Stimulated activated CD4-positive, alpha-beta T cell treated with anti-CD3 and anti-CD28 coated beads, TNF-alpha, amount 100 ng/mL, for 48 hours (primary cell): Measurements from ENCODE around the gene ADCY1.

Experiments used
- DNase-seq, 3 donors: peaks; one replicate each; pipeline ENCODE4 v3.0.0-alpha.2; 2020; ENCODE audit warnings: low read depth in 3 of 3

The ADCY1 gene

DNA sequence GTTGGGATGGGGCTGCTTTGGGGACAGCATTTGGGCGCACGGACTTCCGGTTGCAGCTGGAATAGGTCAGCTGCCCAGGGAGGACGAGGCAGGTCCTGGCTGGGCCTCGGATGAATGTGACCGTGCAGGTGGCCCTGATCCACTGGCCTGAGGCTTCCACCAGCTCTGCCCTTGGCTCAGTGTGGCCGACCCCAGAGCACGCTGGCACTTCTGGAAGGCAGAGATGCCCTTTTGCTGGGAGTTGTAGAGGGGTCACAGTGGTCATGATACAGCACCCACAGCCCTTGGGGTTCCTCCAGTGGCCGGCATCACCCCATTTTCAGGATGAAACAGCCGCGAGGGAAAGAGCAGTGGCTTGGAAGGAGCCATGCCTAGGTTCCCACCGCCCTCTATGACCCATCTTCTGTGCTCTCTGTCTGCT lies 19.0 kb downstream of the ADCY1 start:
- DNase-seq: no peak

DNA sequence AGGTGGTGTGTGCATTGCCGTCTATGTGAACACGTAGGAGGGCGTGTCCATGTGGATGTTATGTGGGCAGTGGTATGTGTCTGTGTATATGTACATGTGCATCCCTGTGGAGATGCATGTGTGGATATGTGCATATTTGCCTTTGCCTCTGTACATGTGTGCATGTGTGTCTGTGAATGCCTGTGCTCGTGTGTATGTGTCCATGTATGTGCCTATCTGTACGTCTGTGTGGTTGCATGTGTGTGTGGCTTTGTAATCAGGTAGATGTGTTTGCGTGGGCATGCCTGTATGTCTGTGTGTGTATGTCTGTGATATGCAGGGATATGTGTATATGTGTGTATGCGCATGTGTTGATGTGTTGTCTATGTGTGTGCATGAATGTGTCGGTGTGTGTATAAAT lies 19.7 kb downstream of the ADCY1 start:
- DNase-seq: no peak

DNA sequence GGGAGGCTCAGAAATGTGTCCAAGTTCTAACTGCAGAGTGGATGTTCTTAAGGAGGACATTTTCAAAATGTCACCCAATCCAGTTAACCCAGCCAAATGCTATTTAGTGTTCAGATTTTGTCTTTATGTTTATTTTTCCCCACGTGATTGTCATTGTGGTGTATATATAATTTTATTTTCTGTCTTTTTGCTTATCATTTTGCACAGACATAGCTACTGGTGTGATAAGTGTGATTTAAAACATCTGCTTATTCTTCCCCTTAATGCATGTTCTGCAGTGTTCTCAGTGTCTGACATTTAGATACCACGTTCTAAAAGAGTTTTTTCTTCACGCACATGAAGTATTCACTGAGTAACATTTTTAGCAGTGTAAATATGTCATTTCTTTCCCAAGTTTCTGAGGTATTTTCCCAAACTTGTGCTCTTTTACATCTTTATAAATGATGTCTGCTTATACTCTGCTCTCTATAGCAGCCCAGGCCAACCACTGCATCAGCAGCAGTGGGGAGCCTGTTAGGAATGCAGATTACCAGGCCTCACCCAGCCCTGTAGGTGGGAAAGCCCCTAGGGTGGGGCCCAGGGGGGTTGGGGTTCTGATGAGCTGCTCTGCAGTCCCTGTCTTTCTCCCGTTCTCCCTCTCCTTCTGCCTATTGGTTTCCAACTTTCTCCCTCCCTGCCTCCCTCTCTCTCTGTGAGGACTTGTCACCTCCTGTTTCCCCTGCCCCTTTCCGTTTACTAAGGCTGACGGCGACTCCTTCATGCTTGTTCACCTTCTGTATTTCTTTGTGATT lies 20.8 kb downstream of the ADCY1 start:
- DNase-seq: no peak

DNA sequence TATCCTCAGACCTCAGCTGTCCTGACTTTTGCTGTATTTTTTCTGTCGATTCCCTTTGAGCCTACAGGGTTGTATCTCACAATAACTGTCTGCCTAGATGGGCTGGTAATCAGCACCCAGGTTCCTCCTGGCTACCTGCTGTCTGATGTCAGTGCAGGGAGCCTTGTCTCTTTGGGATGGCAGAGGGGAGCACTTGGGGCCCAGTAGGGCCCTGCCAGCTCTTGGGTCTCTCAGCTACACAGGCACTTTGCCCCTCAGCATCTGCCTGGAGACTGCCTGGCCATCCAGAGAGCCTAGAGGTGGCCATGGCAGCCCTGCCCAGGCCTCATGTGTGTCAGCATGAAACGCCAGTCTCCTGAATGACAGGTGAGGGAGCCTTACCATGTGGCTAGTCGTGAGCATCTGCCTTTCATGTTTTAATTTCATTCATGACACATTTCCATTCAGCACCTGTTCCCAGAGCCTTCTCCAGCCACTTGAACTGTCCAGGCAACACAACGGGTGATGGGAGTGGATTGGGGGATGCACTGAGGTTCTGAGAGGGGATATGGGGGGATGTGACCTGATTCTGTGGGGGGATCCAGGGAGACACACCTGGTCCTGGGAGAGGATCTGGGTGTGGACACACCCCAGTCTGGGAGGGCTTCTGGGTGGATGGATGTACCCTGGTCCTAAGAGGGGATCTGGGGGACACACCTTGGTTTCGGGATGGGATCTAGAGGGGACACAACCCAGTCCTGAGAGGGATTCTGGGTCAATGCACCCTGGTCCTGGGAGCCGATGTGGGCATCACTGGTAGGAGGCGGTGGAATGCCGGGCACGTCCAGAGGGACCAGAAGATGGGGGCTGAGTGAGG lies 21.9 kb downstream of the ADCY1 start:
- DNase-seq: no peak

DNA sequence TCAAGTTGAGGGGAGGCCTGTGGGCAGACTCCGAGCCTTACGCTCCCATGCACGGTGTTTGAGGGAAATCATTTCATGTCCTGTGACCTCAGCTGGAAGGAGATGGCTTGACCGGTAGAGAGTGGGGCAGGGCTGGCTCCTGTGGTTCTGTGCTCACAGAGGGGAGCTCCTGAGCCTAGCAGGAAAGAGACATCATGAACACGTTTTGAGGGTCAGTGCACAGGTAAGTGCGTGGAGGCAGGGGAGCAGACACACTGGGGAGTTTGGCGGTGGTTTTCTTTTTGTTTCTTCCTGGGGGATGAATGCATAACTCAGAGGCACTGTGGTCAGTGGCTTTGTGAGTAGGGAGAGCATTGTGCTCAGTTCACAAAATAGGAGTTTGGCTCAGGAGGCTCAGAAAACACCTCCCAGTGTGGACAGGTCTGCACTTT lies 22.5 kb downstream of the ADCY1 start:
- no peak for DNase-seq

DNA sequence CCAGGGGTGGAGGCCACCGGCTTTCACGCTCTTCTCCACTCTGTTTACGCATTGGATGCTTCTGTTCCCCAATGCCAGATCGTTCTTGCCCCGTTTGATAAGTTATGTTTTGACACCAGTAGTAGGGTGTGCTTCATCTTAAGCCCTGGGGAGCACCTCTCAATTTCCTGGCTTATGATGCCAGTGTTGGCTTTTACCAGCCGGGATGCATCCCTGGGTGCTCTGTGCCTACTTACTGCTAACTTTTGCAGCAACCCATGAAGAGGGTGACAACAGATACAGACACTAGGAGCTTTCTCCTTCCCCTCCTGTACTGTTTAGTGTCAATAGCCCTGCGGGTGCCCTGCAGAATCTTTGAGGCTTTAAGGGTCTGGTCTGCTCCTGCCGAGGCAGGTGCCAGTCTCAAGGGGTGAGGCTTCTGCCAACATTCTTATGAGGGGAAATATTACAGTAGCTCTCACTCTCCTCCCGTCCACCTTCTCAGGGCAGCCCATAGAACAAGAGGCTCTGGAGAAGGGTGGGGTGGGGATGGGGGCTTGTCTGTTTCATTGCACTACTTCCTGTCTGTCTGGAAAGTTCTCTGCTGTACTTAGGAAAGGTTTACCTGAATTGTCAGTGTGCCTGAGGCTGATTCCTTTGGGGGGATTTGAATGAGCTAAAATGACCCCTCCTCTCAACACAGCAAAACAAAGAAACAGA lies 23.3 kb downstream of the ADCY1 start:
- no peak for DNase-seq

DNA sequence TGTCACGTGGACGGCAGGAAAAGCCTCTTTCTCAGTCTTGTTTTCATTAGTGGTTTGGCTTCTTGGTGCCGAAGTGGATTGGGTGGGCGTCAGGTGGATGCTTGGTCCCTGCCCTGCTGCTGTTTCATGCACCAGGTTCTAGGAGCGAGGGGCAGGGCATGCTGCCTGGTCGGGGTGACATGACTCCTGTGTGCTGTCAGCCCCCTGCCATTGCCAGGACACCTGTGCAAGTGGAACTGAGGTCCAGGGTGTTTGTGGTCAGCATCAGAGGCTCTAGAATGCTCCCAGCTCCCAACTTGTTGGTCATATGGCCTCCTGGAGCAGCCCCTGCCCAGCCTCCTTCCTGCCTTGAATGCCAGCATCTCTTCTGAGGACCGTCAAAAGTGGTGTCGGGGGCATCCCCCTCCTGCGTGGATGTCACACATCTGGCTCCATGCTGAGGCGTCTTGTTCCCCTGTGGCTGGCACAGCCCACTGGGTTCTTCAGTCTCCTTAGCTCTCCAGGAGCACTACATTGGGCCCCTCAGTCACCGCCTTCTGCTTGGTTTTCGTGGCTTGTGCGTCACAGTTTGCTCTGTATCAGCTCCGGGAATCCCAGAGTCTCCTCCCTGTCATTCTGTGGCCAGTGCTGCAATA lies 24.8 kb downstream of the ADCY1 start:
- DNase-seq: no peak

DNA sequence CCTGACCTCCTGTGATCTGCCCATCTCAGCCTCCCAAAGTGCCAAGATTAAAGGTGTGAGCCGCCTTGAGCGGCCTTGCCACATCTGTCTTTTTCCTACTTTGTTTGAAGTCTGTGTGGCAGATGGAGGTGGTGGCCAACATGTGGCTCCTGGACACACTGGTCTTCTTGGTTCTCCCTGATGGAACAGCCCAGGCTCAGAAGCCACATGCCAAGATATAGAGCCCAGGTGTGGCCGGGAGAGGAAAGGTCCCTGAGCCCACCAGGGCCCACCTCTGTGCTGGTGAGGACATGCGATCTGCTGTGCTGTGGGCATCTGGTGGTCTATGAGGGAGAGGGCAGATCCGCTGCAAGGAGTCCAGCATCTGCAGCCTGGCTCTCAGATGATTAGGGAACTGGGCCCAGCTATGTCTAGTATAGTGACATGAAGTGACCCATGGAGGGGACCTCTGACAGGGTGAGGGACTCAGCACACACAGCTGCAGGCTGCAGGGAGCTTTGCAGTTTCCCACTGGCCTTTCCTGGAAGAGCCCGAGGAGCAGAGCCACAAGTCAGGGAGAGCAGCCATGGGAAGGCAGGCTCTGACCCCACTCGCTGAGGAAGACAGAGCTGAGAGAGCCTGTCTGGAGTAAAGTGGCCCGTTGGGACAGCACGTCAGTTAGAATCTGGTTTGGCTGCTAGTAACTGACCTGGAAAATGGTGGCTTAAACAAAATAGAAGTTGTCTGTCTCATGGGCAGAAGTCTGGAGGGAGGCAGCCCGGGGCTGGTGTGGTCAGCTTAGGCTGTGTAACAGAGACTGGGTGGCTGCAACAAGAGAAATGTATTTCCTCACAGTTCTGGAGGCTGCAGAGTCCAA lies 25.9 kb downstream of the ADCY1 start:
- no peak for DNase-seq

DNA sequence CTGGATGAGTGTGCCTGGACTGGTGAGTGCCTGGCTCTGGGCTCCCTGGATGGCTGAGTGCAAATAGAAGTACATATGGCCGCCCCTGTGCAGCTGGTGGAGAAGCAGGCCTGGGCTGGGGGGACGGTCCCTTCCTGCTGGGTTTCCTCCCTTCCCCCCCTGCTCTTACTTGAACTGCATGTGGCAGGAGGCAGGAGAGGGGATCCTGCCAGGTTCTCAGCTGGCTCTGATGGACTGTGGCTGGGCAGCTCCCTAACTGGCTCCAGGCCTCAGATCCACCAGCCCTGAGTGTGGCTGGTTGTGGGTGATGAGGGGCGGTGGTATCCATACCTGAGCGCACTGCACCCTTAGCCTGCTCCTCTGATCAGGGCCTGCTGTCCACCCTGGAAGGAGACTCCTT lies 26.9 kb downstream of the ADCY1 start:
- no peak for DNase-seq

DNA sequence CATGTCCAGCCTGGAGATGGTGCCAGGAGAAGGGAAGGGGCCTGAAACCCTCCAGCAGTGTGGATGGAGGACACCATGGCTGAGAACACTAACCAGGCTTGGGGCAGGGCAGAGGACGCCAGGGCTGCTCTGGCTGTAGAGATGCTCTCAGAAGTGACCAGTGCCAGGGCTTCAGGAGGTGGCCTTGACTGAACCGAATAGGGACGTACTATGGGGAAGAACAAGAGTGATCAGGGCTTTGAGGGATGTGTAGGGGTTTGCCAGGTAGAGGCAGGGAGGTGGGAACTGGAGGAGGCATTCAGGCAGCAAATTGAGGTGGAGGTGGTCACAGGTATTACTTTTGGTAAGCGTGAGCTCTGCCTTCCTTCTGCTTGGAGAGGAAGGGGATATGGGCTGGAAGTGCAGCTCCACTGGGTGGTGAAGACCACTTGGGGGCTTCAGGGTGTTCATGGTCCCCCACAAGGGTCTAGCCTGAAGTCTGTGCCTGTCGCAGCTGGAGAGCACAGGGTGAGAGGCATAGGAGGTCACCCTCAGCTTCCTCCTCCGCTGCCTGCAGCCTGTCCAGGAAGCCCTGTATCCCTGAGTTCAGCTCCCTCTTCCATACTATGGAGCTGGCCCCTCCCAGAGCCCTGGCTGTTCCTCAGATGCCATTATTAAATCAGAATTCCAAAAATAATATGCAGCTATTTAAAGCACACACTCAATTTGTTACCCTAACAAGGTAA lies 27.8 kb downstream of the ADCY1 start:
- DNase-seq: no peak

DNA sequence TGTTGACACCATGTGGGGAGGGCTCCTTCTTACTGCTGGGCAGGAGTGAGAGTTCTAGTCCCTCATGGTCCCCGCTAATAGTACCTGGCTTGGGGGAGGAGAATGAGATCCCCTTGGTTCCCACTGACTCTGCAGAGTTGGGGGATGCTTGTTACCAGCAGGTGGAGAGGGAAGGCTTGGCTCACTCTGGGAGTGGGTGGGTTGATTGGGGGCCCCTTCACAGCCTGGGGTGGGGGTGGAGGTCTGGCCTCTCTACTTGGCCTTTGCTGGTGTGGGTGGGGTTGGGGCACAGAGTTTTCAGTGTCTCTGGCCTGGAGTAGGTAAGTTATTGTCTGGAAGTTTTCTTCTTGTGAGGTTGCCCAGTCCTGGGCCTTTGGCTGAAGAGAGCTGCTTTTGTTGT lies 31.9 kb downstream of the ADCY1 start:
- no peak for DNase-seq

DNA sequence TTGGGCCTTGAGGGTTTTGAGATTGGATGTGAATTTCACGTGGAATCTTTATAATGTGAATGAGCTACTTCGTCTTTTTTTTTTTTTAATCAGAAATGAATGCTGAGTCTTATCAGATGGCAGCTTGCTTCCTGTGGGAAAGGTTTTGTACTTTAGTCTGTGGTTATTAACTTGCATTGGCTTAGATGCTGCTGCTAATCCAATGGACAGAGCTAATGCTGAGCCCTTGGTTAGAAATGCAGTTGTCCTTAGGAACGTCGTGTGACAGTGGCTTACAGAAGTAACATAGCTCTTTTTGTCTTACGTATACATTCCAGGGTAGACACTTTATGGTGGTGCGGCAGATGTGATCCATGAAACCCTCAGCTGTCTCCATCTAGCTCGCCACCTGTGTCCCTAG lies 32.8 kb downstream of the ADCY1 start:
- DNase-seq: no peak

DNA sequence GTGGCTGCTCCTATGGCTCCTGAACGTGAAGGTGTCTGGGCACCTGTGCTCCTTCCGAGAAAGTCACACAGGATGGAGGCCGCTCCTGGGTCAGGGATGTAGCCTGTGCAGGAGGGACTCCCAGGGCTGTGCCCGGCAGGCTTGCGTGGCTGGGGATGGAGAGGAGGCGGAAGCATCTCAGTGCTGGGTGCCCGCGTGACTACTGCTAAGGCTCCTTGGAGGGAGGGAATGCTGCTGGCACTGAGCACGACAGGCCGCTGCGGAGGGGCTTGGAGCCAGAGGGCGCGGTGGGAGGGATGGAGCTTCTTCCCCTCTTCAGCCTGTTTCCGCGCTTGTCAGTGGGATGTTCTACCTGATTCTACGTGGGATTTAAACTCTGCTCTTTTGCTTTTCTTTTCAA lies 35.0 kb downstream of the ADCY1 start:
- no peak for DNase-seq

DNA sequence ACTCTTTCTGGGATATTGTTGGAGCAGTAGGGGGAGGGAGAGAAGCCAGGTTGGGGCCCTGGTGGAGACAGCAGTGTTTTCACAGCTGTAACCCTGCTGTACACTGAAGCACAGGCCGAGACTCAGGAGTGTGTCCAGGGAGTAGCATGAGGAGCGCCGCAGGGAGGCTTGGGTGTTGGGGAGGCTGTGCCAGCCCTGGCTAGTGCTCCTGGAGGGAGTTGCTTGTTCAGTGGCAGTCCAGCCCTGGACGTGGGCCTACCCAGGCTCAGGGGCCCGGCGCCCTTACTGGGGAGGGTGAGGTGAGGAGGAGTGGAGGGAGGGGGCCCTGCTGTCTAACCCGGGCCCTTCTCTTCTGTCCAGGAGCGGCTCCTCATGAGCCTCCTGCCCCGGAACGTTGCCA lies 35.9 kb downstream of the ADCY1 start:
- no peak for DNase-seq

DNA sequence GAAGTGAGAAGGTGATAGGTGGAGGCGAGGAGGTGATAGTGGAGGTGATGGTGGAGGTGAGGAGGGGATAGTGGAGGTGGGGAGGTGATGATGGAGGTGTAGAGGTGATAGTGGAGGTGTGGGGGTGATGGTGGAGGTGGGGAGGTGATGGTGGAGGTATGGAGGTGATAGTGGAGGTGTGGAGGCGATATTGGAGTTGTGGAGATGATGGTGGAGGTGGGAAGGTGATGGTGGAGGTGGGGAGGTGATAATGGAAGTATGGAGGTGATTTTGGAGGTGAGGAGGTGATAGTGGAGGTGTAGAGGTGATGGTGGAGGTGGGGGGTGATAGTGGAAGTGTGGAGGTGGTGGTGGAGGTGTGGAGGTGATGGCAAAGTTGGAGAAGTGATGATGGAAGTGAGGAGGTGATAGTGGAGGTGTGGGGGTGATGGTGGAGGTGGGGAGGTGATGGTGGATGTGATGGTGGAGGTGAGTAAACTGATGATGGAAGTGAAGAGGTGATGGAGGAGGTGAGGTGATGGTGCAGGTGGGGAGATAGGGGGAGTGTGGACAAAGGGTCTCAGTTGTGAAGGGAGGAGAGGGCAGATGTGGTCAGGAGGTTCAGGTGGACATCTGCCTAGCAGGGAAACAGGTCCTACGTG lies 36.6 kb downstream of the ADCY1 start:
- DNase-seq: no peak

DNA sequence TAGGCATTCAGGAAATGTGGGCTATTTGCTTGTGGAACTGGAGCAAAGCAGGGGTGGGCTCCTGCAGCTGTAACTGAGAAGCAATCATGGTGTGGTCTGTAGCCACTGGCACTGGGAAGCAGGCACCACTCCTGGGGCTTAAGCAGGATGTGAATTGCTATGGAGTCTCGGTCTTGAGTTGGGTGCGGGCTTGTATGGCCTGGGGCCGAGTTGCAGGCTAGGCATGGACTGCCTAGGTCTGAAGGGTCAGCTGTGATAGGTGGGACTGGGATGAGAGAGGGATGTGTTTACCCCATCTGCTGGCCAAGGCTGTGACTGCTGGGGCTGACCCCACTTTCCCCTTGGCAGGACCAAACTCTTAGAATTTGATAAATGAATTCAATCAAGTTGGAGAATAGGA lies 43.0 kb downstream of the ADCY1 start:
- no peak for DNase-seq

DNA sequence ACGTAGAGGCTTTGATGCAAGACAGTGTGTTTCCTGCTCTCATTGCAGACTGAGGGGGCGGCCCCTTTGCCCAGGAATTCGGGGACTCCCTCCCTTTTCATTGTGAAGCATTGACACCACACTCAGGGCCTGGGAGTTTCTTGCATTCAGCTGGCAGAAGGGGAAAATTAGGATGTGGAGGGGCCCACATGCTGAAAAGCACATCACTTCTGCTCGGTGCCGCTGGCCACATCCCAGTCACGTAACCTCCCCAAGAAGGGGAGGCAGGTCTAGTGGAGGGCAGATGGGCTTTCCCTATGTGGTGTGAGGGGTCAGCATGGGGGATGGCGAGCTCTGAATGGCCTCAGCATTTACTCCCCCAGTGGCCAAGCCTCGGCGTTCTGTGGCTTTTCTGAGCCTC lies 47.9 kb downstream of the ADCY1 start:
- no peak for DNase-seq

DNA sequence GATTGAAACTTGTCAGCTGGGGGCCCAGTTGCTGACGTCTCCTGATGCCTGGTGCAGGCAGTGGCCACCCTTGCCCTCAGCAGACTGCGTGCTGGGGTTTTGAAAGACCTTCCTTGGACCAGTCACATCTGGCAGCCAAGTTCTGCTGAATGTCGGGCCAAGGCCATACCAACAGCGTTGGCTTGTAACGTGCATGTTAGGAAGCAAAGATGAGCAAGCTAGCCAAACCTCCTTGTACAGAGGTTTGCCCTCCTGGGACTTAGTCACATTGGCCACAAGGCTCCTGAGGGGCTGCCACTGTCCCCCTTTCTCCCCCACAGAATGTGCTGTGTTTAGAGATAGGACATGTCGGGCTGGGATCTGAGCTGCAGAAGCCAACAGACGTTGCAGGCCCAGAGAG lies 49.0 kb downstream of the ADCY1 start:
- DNase-seq: no peak

DNA sequence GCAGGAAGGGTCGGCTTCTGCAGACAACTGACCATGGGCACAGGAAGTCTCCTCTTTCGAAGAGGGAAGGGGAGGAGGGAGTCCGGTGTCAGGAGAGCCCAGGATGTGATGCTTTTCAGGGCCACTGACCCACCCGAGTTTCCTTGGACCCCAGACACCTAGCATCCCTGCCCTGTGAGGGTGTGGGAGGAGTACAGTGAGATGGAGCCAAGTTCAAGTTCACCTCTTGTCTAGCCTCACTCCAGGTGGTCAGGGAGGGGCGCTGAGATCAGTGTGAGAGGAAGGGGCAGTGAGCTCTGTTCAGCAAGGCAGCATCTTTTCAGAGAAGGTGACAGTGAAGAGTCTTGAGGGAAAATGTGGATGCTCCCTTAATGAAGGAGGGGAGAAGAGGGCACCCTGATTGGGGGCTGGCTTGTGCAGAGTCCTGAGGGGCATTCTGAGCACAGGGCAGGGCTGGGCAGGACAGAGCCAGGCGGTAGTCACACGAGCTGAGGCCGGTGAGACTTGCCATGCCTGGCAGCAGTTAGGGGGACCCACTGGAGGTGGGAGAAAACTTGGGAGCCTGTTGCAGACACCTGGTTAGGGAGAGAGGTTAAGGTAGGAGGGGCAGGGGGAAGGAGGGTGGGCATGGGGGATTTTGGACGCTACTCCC lies 49.7 kb downstream of the ADCY1 start:
- DNase-seq: no peak

DNA sequence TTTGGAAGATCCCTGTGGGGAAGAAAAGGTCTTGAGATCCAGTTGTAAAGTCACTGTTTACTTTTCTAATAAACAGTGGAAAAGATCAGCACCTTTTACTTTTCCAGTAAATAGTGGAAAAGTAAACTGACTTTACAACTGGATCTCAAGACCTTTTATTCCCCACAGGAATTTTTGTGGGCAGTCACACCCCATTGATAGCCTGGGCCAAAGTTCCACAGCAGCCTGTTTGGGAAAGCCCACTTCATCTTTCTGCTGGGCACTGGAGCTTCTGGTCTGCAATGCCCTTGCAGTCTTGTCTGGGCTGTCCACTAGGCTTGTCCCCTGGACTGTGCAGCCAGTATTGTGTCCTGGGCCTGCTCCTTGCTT lies 50.2 kb downstream of the ADCY1 start:
- no peak for DNase-seq
